ENCODE data around the gene KIAA1755. TPM values are rescaled to one million over a fixed set of nuclear protein-coding genes. Genes with fewer than 3 reads are reported as not detected.

KIAA1755 gene
- polyA plus RNA-seq, 3 donors, result 2.0 to 3.1 (median 2.8) TPM

DNA sequence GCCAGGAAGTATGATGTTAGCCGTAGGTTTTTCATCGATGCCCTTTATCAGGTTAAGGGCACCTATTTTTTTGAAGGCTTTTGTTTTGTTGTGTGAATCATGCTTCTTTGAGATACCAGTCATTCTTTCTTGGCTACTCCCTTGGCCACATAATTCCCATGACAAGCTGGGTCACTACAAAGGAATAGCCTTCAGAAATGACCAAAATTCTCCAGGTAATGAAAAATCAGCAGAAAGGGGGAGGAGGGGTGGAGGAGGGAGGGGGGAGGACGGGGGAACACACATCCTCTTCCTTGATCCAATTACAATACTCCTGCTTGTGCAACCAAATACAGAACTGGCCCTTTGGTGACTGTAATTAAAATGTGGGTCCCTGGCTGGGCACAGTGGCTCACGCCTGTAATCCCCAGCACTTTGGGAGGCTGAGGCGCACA lies 73.7 kb downstream of the KIAA1755 start:
- DNase-seq, result no peak

DNA sequence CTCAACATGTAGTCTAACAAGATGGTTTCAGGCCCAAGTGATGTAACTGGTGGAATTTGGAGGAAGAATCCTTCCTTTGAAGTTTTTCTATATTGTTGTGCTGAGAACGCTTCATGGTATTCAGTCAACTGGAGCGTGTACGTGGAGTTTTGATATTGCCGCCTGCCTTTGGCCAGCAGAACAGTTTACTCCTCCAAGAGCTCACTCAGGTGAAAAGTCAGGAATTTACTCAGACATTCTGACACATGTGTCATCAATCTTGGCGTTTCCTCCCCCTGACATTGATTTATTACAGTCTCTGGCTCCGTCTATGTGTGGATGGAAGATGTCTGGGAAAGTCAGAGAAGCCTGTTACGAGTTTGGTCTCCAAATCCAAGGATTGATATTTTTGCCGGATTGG lies 76.4 kb downstream of the KIAA1755 start:
- peak; percentile 88 for DNase-seq

DNA sequence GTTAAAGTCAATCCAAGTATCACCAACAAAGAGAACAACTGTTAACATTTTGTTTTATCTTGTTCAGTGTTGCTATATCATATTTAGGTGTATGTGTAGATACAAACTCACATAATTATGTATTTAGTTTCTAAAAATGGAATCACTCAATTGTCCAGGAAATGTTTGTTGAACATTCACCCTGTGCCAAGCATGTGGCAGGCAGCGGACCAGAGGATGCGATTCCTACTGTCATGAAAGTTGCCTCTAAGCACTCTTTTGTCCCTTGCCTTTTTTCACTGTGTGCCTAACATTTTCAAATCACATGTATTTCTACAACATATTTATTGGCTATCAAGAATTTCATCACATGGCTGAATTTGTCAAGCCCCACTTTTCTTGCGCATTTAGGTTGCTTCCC lies 78.6 kb downstream of the KIAA1755 start:
- no peak for DNase-seq

DNA sequence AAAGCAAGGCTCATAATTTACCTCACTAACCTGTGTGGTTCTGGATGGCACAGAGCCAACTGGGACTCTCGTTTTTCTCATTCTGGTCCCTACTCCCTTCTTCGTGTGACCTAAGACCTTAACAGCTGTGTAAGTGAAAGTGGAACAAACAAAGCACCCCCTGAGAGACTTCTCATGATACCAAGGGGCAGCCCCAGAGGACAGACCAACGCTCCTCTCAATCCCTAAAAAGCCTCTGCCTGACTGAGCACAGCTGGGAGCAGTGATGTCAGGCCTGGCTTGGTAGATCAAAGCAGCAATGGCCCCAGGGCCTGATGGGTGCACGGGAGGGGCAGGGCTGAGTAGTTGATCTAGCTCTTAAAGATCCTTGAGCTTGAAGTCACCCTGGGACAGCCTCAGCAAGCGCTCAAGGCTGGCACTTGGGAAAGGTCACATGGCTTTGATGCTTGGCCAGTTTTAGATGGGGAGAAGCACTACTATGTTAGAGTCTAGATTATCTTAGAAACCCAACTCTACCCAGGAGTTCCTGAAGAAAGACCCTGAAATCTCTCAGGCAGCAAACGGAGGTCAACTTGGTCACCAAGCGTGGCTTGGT lies 79.2 kb downstream of the KIAA1755 start:
- DNase-seq, result no peak

DNA sequence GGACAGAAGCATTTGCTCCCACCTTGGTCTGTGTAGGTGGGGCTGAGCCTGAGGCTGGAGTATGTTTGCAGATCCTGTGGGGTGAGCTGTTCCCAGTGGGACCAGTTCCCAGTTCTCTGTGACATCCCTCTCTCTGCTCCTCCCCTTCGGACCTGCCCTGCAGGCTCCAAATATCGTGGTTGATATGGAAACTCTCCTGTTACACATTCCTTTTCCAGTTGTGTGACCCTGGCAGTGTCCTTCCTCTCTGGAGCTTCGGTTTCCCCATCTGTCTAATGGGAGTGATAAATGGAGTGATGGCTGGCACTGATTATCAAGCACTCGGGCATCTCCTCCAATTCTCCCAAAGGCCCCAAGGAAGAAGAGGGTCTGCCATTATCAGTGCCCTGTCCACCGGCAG lies 79.8 kb downstream of the KIAA1755 start:
- no peak for DNase-seq

DNA sequence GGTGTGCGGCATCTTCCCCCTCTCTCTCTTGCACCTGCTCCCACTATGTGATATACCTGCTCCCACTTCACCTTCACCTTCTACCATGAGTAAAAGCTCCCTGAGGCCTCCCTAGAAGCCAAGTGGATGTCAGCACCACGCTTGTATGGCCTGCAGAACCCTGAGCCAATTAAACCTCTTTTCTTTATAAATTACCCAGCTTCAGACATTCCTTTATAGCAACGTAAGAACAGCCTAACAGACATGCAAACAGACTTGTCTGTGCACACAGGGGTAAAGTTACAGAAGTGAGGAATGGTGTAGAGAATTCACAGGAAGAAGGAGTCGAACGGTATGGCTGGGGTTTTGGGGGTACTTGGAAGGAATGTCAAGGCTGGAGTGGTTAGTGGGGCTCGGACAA lies 80.7 kb downstream of the KIAA1755 start:
- DNase-seq, result no peak

DNA sequence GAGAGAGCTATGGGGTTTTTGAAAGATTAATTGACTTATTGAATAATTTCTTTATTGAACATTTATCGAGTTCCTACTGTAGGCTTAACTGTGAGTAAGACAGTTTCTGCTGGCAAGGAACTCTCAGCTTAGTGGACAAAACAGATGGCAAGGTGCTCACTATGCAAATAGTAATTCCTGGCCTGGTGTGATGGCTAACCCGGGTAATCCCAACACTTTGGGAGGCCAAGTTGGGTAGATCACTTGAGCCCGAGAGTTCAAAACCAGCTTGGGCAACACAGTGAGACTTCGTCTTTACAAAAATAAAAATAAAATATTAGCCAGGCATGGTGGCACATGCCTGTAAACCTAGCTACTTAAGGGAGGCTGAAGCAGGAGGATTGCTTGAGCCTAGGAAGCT lies 82.0 kb downstream of the KIAA1755 start:
- DNase-seq, result no peak

DNA sequence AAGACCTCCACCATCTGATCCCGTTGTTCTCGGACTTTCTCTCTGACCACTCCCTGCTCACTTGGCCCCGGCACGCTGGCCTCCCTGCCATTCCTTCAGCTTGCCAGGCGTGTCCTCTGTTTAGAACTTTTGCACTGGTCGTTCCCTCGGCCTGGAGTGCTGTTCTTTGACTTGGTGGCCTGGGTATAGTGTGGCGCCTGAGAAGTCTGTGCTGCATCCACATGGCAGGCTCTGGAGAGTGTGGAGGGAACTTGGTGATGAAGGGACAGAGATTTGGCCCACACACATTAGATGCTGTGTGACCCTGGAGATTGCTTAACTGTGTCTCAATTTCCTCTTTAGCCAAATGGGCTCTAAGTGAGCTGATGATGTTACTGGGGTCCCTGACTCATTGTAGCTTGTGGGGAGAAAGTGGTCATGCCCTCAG lies 82.5 kb downstream of the KIAA1755 start:
- no peak for DNase-seq

DNA sequence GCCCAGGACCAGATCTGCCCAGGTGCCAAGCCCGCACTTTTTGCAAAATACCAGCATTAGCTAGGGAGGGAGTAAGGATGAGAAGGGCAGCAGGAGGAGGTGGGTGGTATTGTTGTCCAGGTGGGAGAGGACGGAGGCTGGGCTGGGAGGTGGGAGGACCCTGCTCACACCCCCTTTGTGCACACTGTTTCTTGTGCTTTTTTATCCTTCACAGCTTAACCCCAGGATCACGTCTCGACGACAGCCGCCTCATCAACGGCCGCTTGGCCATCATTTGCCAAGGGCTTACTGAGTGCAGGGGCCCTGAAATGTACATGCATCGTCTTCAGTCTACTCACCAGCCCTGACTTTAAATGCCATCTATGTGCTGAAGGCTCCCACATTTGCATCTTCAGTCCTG lies 83.3 kb downstream of the KIAA1755 start:
- no peak for DNase-seq

DNA sequence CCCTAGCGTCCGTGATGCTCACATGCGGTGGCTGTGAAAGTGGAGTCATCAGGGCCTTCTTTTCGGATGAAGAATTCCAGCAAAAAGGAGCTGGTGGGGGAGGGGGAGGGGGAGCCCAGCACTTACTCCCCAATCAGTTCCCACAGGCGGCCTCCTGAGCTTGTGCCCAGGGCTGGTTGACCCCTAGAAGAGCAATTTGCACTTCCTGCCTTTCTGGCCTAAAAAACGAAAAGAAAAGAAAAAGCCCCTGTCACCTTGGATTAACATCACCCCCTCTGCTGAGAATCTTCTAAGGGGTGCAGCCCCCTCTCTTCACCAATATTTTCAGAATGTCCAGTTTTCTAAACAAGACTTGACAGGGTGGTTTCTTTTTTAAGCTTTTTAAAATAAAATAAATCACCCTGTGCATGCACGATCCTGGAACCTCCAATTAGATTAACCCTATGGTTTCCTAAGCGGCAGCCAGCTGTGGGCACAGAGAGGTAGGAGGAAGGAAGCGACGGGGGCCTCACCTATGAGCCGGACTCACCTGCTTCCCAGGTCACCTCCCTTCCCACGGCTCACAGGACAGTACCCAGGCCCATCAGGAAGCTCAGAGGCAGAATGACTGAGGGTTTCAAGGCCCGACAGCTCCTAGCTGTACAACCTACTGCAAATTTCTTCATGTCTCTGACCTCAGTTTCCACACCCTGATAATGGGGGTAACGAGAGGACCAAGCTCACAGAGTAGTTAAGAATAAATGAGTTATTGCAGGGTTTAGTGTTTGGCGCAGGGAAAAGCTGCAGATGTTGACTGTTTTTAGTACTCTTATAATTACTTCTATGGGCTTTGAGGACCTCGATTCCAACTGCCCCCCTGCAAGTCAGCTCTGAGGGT lies 85.0 kb downstream of the KIAA1755 start:
- no peak for DNase-seq

DNA sequence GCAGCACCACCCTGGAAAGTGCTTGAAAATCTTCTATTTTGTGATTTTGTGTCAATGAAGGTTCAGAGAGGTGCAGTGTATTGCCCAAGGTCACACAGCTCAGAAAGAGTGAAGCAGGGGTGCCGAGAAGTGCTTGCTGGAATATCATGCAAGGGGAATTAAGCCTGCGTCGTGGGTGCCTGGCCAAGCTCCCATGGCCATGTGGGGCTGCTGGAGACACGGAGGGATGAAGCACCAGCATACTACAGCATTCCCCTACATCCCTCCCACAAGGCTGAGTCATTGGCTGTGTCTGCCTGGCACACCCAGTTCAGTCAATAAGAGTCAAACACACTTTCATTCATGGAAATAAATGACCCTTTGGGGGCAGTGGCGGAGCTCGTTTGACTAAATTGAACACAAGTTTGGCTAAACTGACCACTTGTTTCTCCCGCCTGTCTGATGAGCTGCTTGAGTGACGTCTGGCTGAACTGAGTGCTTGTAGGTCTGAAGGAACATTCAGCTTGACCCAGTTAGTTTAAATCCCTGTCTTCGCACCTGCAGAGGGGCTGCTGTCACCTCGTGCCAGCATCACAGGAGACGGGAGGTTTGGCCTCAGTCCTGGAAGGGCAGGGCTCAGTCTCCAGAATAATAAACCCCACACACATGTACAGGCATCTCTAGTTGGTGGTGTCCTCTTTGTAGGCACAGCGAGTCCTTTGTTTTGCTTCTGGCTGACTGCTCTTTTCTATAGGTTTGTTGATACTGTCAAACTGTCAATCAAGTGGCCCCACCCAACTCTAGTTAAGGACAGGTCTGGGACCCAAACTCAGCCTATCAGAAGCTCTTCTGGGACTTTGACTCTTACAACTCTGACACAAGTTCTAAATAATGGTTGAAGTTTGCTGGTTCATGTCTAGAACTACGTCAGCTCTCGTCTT lies 87.0 kb downstream of the KIAA1755 start:
- DNase-seq, result no peak

DNA sequence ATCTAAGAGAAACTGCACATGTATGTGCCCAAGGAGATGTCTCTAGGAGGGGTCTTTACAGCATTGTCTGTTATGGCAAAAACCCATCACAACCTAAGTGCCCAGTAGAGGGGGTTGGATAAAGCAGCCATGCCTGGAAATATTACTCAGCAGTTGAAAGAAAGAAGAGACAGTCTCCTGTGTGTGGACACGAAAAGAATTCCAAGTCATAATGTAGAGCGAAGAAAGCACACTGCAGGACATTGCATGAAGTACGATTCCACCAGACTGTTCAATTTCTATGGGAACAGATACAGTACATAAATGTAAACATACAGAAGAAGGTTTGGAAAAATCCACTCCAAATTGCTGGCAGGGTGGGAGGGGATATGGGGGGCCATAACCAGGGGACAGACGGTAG lies 88.1 kb downstream of the KIAA1755 start:
- DNase-seq, result no peak

DNA sequence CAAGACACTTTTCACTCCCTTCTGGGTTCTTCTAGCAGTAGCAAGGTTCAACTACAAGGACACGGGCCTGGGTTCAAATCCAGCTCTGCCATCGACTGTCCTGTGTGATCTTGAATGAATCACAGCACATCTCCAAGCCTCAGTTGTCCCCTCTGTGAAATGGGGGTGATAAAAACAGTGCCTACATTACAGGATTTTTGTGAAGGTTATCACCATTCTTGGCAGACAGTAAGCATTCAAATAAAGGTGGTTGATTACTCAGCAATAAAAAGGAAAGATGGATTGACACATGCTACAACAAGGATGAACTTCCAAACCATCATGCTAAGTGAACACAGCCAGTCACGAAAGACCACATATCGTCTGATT lies 88.9 kb downstream of the KIAA1755 start:
- no peak for DNase-seq

DNA sequence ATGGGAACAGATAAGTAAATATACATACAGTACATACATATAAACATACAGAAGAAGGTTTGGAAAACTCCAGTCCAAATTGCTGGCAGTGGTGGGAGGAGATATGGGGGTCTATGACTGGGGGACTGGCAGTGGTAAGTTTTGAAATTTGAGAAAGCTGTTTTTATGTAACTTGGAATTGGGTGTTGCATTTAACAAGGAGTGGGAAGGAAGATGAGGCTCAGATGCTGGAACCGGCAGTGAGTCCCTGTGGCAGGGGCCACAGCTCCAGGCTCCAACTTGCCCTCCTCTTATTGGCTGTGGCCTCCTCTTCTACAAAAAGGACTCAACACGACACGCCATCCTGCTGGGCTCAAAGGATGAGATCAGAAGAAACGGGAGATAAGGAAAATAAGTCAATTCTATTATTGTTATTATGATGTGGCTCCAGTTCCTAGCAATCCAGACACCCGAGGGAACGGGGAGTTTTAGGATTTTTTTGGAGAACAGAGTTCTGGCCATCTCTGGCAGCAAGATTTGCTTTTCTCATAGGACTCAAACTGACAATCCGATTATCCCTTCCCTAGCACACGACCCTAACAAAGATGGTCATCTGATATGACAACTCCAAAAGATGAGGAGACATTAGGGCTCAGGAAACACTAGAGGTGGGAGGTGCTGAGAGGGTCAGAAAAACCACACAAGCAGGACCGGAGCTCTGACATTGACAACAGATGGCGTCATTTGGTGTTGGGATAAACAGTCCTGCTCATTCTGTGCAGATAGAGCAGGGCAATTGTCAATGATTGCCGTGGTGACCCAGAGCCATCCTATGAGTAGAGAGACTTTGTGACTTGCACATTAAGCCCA lies 89.5 kb downstream of the KIAA1755 start:
- no peak for DNase-seq

DNA sequence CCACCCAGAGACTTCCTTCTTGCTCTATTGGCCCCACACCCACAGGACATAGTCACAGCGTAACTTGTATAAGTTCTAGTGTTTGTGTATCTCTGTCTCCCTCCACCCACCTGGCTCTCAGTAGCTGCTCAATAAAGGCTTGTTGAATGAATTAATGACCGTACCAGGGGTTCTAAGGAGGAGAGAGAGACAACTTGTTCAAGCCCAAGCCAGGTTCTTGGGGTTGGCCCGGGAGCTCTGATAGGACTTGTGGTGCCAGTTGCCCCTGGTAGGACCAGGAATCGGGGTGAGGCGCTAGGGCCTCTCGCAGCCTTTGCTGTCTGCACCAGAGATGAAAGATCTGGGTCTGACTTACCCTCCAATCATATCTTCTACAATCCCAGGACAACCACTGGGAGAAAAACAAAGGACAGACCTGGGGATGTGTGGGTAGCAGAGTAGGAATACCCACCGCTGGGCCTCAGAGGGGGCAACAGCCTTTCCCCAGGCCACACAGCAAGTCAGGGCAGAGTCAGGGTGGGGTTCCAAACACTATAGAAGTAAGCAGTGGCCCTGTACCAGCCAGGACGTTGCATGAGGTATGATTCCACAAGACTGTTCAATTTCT lies 90.2 kb downstream of the KIAA1755 start:
- DNase-seq, result no peak

DNA sequence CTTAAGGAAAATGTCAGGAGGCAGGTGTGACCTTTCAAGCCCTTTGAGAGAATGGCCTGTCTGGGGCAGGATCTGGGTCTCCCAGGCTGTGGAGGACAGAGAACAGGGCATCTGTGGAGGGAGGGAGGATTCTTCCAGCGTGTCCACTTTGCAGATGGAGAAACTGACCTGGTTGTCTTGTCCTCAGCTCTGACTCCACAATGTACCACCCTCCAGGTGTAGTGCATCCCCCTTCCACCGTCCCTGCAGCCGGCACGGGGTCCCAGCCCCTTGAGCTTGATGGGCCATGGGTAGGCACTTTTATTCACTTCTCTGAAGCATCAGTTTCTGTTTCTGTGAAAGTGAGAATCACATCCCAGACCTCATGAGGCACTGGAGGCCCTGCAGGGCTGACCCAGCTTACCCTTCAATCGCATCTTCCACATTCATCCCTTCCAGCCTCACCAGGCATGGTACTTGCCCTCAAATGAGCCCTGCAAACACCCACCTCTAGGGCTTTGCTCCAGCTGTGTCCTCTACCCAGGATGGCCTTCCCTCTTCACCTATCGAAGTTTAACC lies 90.8 kb downstream of the KIAA1755 start:
- no peak for DNase-seq

DNA sequence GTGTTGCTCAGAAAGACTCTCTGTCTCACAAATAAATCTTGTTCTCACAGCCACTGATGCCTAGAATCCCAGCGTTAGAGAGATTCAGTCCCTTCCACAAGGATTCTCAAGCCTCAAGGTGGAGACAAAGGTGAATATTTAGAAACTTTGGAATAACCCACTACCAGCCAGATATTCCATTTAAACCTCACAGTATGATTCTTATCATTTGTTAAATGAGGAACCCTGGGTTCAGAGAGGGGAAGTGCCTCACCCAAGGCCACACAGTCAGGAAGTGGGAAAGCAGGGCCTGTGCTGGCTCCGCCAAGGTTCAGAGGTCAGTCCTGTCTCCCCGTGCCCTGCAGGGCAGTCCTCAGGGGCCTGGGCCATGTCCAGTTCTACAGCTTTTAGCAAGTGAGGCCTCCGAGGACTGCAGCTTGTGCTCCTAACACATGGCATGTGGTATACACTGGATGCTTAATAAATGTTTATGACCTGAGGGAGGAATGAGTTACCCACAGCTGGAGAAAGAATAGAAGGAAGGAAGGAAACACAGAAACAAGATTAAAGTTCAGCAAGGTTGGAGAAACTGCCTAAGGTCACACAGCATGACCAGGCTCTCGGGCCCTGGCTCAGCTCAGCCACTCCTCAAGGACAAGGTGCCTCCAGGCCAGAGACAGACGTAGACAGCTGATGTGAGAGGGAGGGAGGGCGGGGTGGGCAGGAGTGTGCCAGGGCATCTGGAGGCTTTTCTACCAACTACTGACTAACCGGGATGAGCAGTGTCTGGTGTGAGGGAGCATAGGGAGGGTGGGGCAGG lies 91.5 kb downstream of the KIAA1755 start:
- DNase-seq, result no peak

DNA sequence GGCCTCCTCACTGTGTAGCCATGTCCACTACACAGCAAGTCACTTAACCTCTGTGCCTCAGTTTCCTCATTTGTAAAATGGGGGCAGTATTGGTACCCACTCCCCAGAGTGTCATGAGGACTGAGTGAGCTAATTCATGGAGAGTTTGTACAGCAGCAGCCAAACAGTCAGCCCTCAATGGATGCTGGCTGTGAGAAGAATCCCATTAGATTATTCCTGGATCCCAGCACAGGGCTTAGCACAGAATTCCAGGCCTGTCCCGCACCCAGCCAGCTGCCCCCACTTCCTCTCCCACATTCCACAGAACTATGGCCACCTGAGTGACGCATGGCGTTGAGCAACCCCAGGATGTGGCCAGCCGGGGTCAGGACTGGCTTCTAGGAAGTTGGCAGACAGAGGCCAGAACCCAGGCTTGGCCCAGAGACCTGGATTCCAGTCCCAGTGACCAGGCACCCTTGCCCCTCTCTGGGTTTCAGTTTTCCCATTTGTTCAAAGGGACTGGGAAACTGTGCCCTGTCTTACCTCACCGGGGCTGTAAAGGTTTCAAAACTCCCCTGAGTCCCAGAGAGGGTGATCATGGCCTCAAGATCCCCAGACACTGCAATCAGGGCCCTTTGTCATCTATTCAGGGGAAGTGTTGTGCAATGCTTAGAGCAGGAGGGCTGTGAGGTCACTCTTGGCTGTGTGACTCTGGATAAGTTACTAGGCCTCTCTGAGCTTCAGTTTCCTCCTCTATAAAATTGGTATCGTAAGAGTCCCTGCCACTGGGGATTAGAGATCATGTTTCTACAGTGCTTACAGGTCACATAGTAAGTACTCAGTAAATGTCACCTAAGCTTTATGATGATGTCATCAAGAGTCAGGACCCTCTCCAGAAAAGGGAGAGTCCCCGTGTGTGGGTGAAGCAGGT lies 92.4 kb downstream of the KIAA1755 start:
- no peak for DNase-seq

DNA sequence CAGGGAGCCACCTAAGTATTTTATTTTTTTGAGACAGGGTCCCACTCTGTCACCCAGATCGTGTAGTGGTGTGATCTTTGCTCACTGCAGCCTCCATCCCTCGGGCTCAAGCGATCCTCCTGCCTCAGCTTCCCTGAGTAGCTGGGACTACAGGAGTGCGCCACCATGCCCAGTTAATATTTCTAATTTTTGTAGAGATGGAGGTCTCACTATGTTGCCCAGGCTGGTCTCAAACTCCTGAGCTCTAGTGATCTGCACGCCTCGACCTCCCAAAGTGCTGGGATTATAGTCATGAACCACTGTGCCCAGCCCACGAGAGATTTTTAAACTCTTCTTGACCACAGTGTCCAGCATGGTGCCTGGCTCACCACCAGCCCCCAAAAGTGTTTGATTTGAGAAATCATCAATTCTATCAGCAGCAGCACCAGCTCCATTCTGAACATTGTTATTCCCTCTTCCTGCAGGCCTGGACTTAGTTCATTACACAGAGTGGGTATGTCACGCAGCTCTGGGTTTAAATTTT lies 93.1 kb downstream of the KIAA1755 start:
- no peak for DNase-seq

Data from renal pelvis (tissue), 4 donors.